Activated T-helper 9 cell treated with anti-CD3 and anti-CD28 coated beads, Interleukin-2, amount 50 U/mL, for 16 hours (primary cell): ENCODE results near the gene RANBP1.

ENCODE experiments used
- DNase-seq: peaks from one replicate; pipeline ENCODE4 v3.0.0-alpha.2; 2020; ENCODE audit warnings: low read depth

The RANBP1 gene

GRCh38 chr22:20136603-20136873, 20.6 kb downstream of the RANBP1 start:
- DNase-seq = no peak

GRCh38 chr22:20137113-20137512, 21.2 kb downstream of the RANBP1 start:
- no peak for DNase-seq

- no peak for DNase-seq
These were observed 21.9 kb downstream of the RANBP1 start for GRCh38 chr22:20137671-20138416.

GRCh38 chr22:20138417-20138738, 22.5 kb downstream of the RANBP1 start:
- DNase-seq = no peak

GRCh38 chr22:20138868-20139267, 23.0 kb downstream of the RANBP1 start:
- DNase-seq = no peak

- no peak for DNase-seq
These were observed 23.6 kb downstream of the RANBP1 start for GRCh38 chr22:20139391-20140106.

- no peak for DNase-seq
These were observed 24.2 kb downstream of the RANBP1 start for GRCh38 chr22:20140107-20140445.

GRCh38 chr22:20140521-20140964, 24.6 kb downstream of the RANBP1 start:
- DNase-seq = no peak

GRCh38 chr22:20141186-20142077, 25.5 kb downstream of the RANBP1 start:
- DNase-seq = no peak

- DNase-seq = no peak
These were observed 27.1 kb downstream of the RANBP1 start for GRCh38 chr22:20142711-20143621.

- no peak for DNase-seq
These were observed 28.2 kb downstream of the RANBP1 start for GRCh38 chr22:20143883-20144665.

- DNase-seq = no peak
These were observed 29.4 kb downstream of the RANBP1 start for GRCh38 chr22:20145206-20145831.

- no peak for DNase-seq
These were observed 29.9 kb downstream of the RANBP1 start for GRCh38 chr22:20145832-20146223.

- DNase-seq = no peak
These were observed 30.9 kb downstream of the RANBP1 start for GRCh38 chr22:20146777-20147176.

- DNase-seq = no peak
These were observed 31.5 kb downstream of the RANBP1 start for GRCh38 chr22:20147237-20147988.

- no peak for DNase-seq
These were observed 32.5 kb downstream of the RANBP1 start for GRCh38 chr22:20148414-20148813.

GRCh38 chr22:20149257-20150250, 33.6 kb downstream of the RANBP1 start:
- no peak for DNase-seq

- no peak for DNase-seq
These were observed 34.7 kb downstream of the RANBP1 start, which contains the start of gene CCDC188 for GRCh38 chr22:20150381-20151275. Gene CCDC188, minus strand, starts transcription at chr22:20151055. Its CDS starts 69 bp downstream, at chr22:20150986.
